Mesenchymal stem cell (in vitro differentiated cells and primary cell): Measurements from ENCODE around the gene OR8B4.

Source experiments
- DNase-seq: peaks from one replicate; pipeline ENCODE4 v3.0.0-alpha.2; 2013
- H2AFZ ChIP-seq: one replicate; pipeline ENCODE4 v1.6.1; 2013; ENCODE audit warnings: low read depth, mild to moderate bottlenecking, control low read depth, inconsistent platforms, low read length, moderate library complexity
- H2AK5ac ChIP-seq: 2 replicates; pipeline ENCODE4 v1.6.1; 2013; ENCODE audit warnings: low read length, moderate library complexity, mild to moderate bottlenecking, inconsistent platforms; ENCODE audit not compliant: severe bottlenecking
- H2BK120ac ChIP-seq: one replicate; pipeline ENCODE4 v1.6.1; 2013; ENCODE audit warnings: low read depth, mild to moderate bottlenecking, inconsistent platforms, low read length, moderate library complexity
- H2BK12ac ChIP-seq, 2 experiments: one replicate each; pipeline ENCODE4 v1.6.1; 2013; ENCODE audit warnings: inconsistent platforms in 2 of 2, low read length in 2 of 2, mild to moderate bottlenecking in 2 of 2, moderate library complexity in 2 of 2, control low read depth in 1 of 2
- H2BK15ac ChIP-seq: one replicate; pipeline ENCODE4 v1.6.1; 2013; ENCODE audit warnings: mild to moderate bottlenecking, low read depth, inconsistent platforms; ENCODE audit not compliant: poor library complexity, severe bottlenecking
- H2BK5ac ChIP-seq: 2 replicates; pipeline ENCODE4 v1.6.1; 2013; ENCODE audit warnings: low read depth, mild to moderate bottlenecking, low read length, control low read depth, inconsistent platforms; ENCODE audit not compliant: poor library complexity, severe bottlenecking
- H3K14ac ChIP-seq, 2 experiments: one replicate each; pipeline ENCODE4 v1.6.1; 2013; ENCODE audit warnings: inconsistent platforms in 2 of 2, low read length in 2 of 2, control low read depth in 1 of 2, mild to moderate bottlenecking in 1 of 2, moderate library complexity in 1 of 2
- H3K18ac ChIP-seq, 2 experiments: one replicate each; pipeline ENCODE4 v1.6.1; 2013; ENCODE audit warnings: inconsistent platforms in 2 of 2, low read length in 2 of 2, control low read depth in 1 of 2, low read depth in 1 of 2, mild to moderate bottlenecking in 1 of 2
- H3K23ac ChIP-seq, 2 experiments: one replicate each; pipeline ENCODE4 v1.6.1; 2013; ENCODE audit warnings: inconsistent platforms in 2 of 2, low read length in 2 of 2, mild to moderate bottlenecking in 2 of 2, moderate library complexity in 2 of 2, control low read depth in 1 of 2
- H3K27ac ChIP-seq: 2 replicates; pipeline ENCODE4 v1.5.1; 2013; ENCODE audit warnings: mild to moderate bottlenecking, moderate library complexity, low read length, control low read depth, inconsistent platforms; ENCODE audit not compliant: poor library complexity, severe bottlenecking
- H3K27me3 ChIP-seq, 2 experiments: 2 replicates each; pipeline versions ENCODE4 v1.6.1 to v1.7.0; 2013; ENCODE audit warnings: low read length in 2 of 2, mild to moderate bottlenecking in 2 of 2, moderate library complexity in 2 of 2, control low read depth in 1 of 2, inconsistent platforms in 1 of 2; ENCODE audit not compliant: control insufficient read depth in 1 of 2, insufficient read depth in 1 of 2
- H3K36me3 ChIP-seq, 2 experiments: 2 replicates each; pipeline versions ENCODE4 v1.6.1 to v1.7.0; 2013; ENCODE audit warnings: low read length in 2 of 2, control low read depth in 1 of 2, inconsistent platforms in 1 of 2, low read depth in 1 of 2, mild to moderate bottlenecking in 1 of 2; ENCODE audit not compliant: insufficient read depth in 2 of 2, control insufficient read depth in 1 of 2
- H3K4ac ChIP-seq, 2 experiments: one replicate each; pipeline ENCODE4 v1.6.1; 2013; ENCODE audit warnings: inconsistent platforms in 2 of 2, low read length in 2 of 2, mild to moderate bottlenecking in 2 of 2, moderate library complexity in 2 of 2, control low read depth in 1 of 2, low read depth in 1 of 2
- H3K4me1 ChIP-seq: 2 replicates; pipeline ENCODE4 v1.6.1; 2013; ENCODE audit warnings: low read depth, low read length, control low read depth; ENCODE audit not compliant: control insufficient read depth, insufficient read depth
- H3K4me2 ChIP-seq: 2 replicates; pipeline ENCODE4 v1.6.1; 2013; ENCODE audit warnings: low read length, mild to moderate bottlenecking, inconsistent platforms; ENCODE audit not compliant: poor library complexity, severe bottlenecking
- H3K4me3 ChIP-seq, 2 experiments: 2 replicates each; pipeline versions ENCODE4 v1.5.1 to v1.7.0; 2013; ENCODE audit warnings: low read length in 2 of 2, mild to moderate bottlenecking in 2 of 2, control low read depth in 1 of 2, low read depth in 1 of 2; ENCODE audit not compliant: insufficient read depth in 1 of 2
- H3K79me1 ChIP-seq: replicated peaks from 2 replicates; pipeline ENCODE4 v1.6.1; 2013; ENCODE audit warnings: mild to moderate bottlenecking, control low read depth, low read length, inconsistent platforms; ENCODE audit not compliant: poor library complexity, severe bottlenecking
- H3K9ac ChIP-seq: 2 replicates; pipeline ENCODE4 v1.7.0; 2013; ENCODE audit warnings: mild to moderate bottlenecking, low read length, moderate library complexity
- H3K9me3 ChIP-seq: 2 replicates; pipeline ENCODE4 v1.7.0; 2013; ENCODE audit warnings: mild to moderate bottlenecking, low read length; ENCODE audit not compliant: control insufficient read depth
- H4K8ac ChIP-seq: one replicate; pipeline ENCODE4 v1.6.1; 2013; ENCODE audit warnings: inconsistent platforms, mild to moderate bottlenecking, low read length, moderate library complexity
- H4K91ac ChIP-seq: one replicate; pipeline ENCODE4 v1.6.1; 2013; ENCODE audit warnings: mild to moderate bottlenecking, low read length, inconsistent platforms
- WGBS: methylation state at CpG from one replicate; pipeline ENCODE4 v1.1.7; 2013; ENCODE audit warnings: mixed read lengths; 5-methylcytosine and 5-hydroxymethylcytosine counted together

Gene OR8B4

GRCh38 chr11:124376280-124376679, 48.4 kb downstream of the OR8B4 start:
- no peaks in the 10 kb centered on the region for H3K36me3 ChIP-seq
- no peak overlapping the region for H2BK15ac ChIP-seq
- H2BK12ac ChIP-seq: no peak overlapping the region
- DNase-seq: no peak
- no peak overlapping the region for H3K4me3 ChIP-seq
- no peak overlapping the region for H3K27ac ChIP-seq
- no peak overlapping the region for H4K8ac ChIP-seq
- H2BK120ac ChIP-seq: no peak overlapping the region
- WGBS: 48% methylated on average over 3 of the region's 3 CpGs
- no peak overlapping the region for H2AK5ac ChIP-seq
- H3K9me3 ChIP-seq: no peaks in the 10 kb centered on the region
- H3K79me1 ChIP-seq: no peaks in the 10 kb centered on the region
- no peak overlapping the region for H3K18ac ChIP-seq
- H4K91ac ChIP-seq: no peak overlapping the region
- H3K23ac ChIP-seq: no peak overlapping the region
- no peak overlapping the region for H2BK5ac ChIP-seq
- no peaks in the 10 kb centered on the region for H3K27me3 ChIP-seq
- H3K4me1 ChIP-seq: no peaks in the 10 kb centered on the region
- H3K14ac ChIP-seq: no peak overlapping the region
- H2AFZ ChIP-seq: no peak overlapping the region
- no peak overlapping the region for H3K4me2 ChIP-seq
- H3K9ac ChIP-seq: no peak overlapping the region
- no peak overlapping the region for H3K4ac ChIP-seq
